Body of pancreas (tissue), 4 donors: ENCODE data around the gene MYNN. TPM values are rescaled to one million over a fixed set of nuclear protein-coding genes. Genes with fewer than 3 reads are reported as not detected.

Experiments used
- ATAC-seq: fragments of 150-250 bp; one replicate; pipeline ENCODE4 v1.9.1; 2016
- DNase-seq, 4 donors: peaks; one replicate each; pipeline ENCODE4 v3.0.0-alpha.2; 2019
- H3K27ac ChIP-seq, 4 donors: fragments of 200-600 bp; sonication (generic); 1 replicate in 3 of 4; 2 replicates in 1 of 4; pipeline versions ENCODE4 v1.5.1 to v1.6.1; 2016 to 2019; ENCODE audit warnings: mild to moderate bottlenecking in 1 of 4, mixed read lengths in 1 of 4, moderate library complexity in 1 of 4
- H3K27me3 ChIP-seq, 2 donors: fragments of 200-600 bp; sonication (generic); one replicate each; pipeline ENCODE4 v1.6.0; 2016; ENCODE audit warnings: mild to moderate bottlenecking in 1 of 2
- H3K36me3 ChIP-seq, 2 donors: fragments of 200-600 bp; sonication (generic); replicated peaks in 1 of 2; 2 replicates each; pipeline ENCODE4 v1.5.1; 2016; ENCODE audit warnings: low read depth in 2 of 2; ENCODE audit not compliant: insufficient read depth in 1 of 2
- H3K4me1 ChIP-seq: fragments of 200-600 bp; sonication (generic); one replicate; pipeline ENCODE4 v1.6.0; 2016
- H3K4me3 ChIP-seq, 2 donors: fragments of 200-600 bp; sonication (generic); 1 replicate in 1 of 2; 2 replicates in 1 of 2; pipeline ENCODE4 v1.5.1; 2016 to 2019
- H3K9me3 ChIP-seq, 3 donors: fragments of 200-600 bp; sonication (generic); 1 replicate in 2 of 3; 2 replicates in 1 of 3; pipeline ENCODE4 v1.5.1; 2016
- CTCF ChIP-seq, 7 experiments: fragments of 450-650 bp in 4 of 7; fragments of 200-600 bp in 3 of 7; sonication (generic) in 3 of 7; IDR thresholded peaks; one replicate each; pipeline ENCODE4 v1.5.1; 2016 to 2019; ENCODE audit warnings: antibody characterized with exemption in 7 of 7
- POLR2A ChIP-seq, 3 donors: fragments of 450-650 bp; IDR thresholded peaks; one replicate each; pipeline ENCODE4 v1.6.1; 2016; ENCODE audit warnings: antibody characterized with exemption in 3 of 3, mild to moderate bottlenecking in 2 of 3
- WGBS, 2 donors: methylation state at CpG; one replicate each; pipeline ENCODE4 v1.1.5; 2017; 5-methylcytosine and 5-hydroxymethylcytosine counted together
- intact Hi-C: fragments of 100-400 bp; cut with DNase I; formaldehyde crosslinking; loops from one replicate; pipeline ENCODE4 v1.15.1; 2023
- total RNA-seq, 2 donors: library from RNA; depleted of rRNA; stranded (reverse); fragments of >200 nt; gene quantifications; one replicate each; pipeline ENCODE4 v1.1.0, GENCODE V29; 2016

The MYNN gene
- total RNA-seq, 2 donors from 2014 or later = 8.9 to 10.6 TPM

- no peak overlapping the region for H3K27ac ChIP-seq
- intact Hi-C loops = no loop called here
- 31 to 47% methylated on average over 2 of the region's 2 CpGs for WGBS, 2 donors
- DNase-seq (no peak), ATAC-seq (no peak)
- H3K4me3 ChIP-seq = no peak overlapping the region
- H3K36me3 ChIP-seq = no peaks in the 10 kb centered on the region
- H3K4me1 ChIP-seq = peaks cover 14% of the 10 kb centered on the region
- no peaks in the 10 kb centered on the region for H3K9me3 ChIP-seq
- TF ChIP-seq CTCF (IDR thresholded peaks at IDR 0.05) (no peak), POLR2A (IDR thresholded peaks at IDR 0.05) (no peak)
- no peaks in the 10 kb centered on the region for H3K27me3 ChIP-seq
Observed at GRCh38 chr3:169809230-169809795, 36.1 kb downstream of the MYNN start.

- peak in 2 of 4 donors; percentile 17 to 18 for DNase-seq
- Histone ChIP-seq H3K27ac (peak overlapping the region; percentile 0 to 47 (median 25)), H3K4me1 (peaks cover 14% of the 10 kb centered on the region), H3K36me3 (no peaks in the 10 kb centered on the region), H3K9me3 (peaks cover 0 to 5% (median 0%) of the 10 kb centered on the region in 3 donors), H3K4me3 (peak overlapping the region in 1 of 2 donors; percentile 26), H3K27me3 (no peaks in the 10 kb centered on the region)
- no peak for TF ChIP-seq CTCF (IDR thresholded peaks at IDR 0.05)
- no peak for TF ChIP-seq POLR2A (IDR thresholded peaks at IDR 0.05)
- WGBS, 2 donors = 7 to 36% methylated on average over 15 to 29 of the region's 29 CpGs
- ATAC-seq = peak; percentile 33
- intact Hi-C loops = no loop called here
Observed at GRCh38 chr3:169811631-169812331, 38.6 kb downstream of the MYNN start.

GRCh38 chr3:169812332-169813235 lies 39.4 kb downstream of the MYNN start, which contains the start of the genes LRRC34 and LRRIQ4:
LRRC34 (minus strand) TSS chr3:169812904; CDS start chr3:169812548, 356 bp downstream.
LRRIQ4 (plus strand) TSS chr3:169812870; CDS start chr3:169821922, 9,052 bp downstream.
- peaks cover 14% of the 10 kb centered on the region for H3K4me1 ChIP-seq
- H3K27me3 ChIP-seq = no peaks in the 10 kb centered on the region
- no peaks in the 10 kb centered on the region for H3K36me3 ChIP-seq
- H3K9me3 ChIP-seq = peaks cover 0 to 5% (median 0%) of the 10 kb centered on the region in 3 donors
- 9 to 39% methylated on average over 16 to 56 of the region's 56 CpGs for WGBS, 2 donors
- DNase-seq = peak; percentile 60 to 74 (median 68)
- TF ChIP-seq CTCF (IDR thresholded peaks at IDR 0.05) (peak in 1 of 7 experiments; percentile 5), POLR2A (IDR thresholded peaks at IDR 0.05) (peak in 1 of 3 donors; percentile 9)
- H3K4me3 ChIP-seq = peak within 1 kb of the TSS in 1 of 2 donors; percentile 26
- ATAC-seq = peak; percentile 87
- peak within 1 kb of the TSS; percentile 0 to 47 (median 25) for H3K27ac ChIP-seq
- intact Hi-C loops = no loop called here

GRCh38 chr3:169813278-169813677 lies 40.1 kb downstream of the MYNN start:
- Histone ChIP-seq H3K27me3 (no peaks in the 10 kb centered on the region), H3K4me3 (no peak overlapping the region), H3K9me3 (peaks cover 0 to 5% (median 0%) of the 10 kb centered on the region in 3 donors), H3K27ac (no peak overlapping the region), H3K4me1 (peaks cover 14% of the 10 kb centered on the region), H3K36me3 (no peaks in the 10 kb centered on the region)
- intact Hi-C loops = no loop called here
- ATAC-seq = no peak
- 51 to 77% methylated on average over 8 of the region's 8 CpGs for WGBS, 2 donors
- TF ChIP-seq POLR2A (IDR thresholded peaks at IDR 0.05) = no peak
- no peak for TF ChIP-seq CTCF (IDR thresholded peaks at IDR 0.05)
- DNase-seq = no peak
